ENCODE data around the gene PPFIA4. TPM values are rescaled to one million over a fixed set of nuclear protein-coding genes. Genes with fewer than 3 reads are reported as not detected.

PPFIA4 gene
- total RNA-seq, 1 donor from 2014 or later: 4.9 TPM

DNA sequence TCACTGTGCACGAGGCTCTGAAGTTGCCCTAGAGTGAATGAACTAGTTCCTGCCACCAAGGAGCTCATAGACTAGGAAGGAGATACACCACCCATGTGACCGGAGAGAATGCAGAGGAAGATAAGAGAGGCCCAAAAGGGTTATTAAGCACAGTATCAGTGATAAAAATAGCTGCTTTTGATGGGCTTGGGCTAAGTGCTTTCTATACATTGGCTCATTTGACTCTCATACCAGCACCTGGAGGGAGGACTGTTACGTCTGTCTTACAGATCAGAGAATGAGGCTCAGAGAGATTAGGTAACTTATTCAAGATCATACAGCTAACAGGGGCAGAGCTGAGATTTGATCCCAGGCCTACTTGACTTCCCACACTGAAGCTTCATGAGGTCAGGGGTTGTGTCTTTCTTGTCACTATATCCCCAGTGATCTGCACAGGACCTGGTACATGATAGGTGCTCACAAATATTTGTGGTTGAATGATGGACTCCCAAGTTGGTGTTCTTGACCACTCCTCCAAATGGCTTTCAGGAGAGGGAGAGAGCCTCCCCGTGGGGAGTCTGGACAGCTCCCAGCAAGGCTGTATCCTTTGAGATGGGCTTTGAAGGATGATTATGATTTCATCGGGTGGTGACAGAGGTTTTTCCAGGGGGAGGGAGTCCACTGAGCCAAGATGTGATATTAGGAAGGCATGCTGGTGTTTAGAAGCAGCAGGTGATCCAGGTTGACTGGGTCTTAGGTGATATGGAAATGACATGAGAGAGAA is 14.4 kb downstream of the PPFIA4 start:
- TF ChIP-seq, protein P1, sequence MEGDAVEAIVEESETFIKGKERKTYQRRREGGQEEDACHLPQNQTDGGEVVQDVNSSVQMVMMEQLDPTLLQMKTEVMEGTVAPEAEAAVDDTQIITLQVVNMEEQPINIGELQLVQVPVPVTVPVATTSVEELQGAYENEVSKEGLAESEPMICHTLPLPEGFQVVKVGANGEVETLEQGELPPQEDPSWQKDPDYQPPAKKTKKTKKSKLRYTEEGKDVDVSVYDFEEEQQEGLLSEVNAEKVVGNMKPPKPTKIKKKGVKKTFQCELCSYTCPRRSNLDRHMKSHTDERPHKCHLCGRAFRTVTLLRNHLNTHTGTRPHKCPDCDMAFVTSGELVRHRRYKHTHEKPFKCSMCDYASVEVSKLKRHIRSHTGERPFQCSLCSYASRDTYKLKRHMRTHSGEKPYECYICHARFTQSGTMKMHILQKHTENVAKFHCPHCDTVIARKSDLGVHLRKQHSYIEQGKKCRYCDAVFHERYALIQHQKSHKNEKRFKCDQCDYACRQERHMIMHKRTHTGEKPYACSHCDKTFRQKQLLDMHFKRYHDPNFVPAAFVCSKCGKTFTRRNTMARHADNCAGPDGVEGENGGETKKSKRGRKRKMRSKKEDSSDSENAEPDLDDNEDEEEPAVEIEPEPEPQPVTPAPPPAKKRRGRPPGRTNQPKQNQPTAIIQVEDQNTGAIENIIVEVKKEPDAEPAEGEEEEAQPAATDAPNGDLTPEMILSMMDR (conservative IDR thresholded peaks at IDR 0.05): no peak
- Mint-ChIP-seq H3K9me3 (no peaks in the 10 kb centered on the region), H3K4me3 (no peak overlapping the region), H3K27ac (no peak overlapping the region), H3K27me3 (peaks cover 34% of the 10 kb centered on the region), H3K4me1 (ENCODE audit: unreplicated experiment) (peaks cover 26% of the 10 kb centered on the region), H3K36me3 (no peaks in the 10 kb centered on the region)
- no peak for DNase-seq (ENCODE audit: extremely low spot score, unreplicated experiment)

DNA sequence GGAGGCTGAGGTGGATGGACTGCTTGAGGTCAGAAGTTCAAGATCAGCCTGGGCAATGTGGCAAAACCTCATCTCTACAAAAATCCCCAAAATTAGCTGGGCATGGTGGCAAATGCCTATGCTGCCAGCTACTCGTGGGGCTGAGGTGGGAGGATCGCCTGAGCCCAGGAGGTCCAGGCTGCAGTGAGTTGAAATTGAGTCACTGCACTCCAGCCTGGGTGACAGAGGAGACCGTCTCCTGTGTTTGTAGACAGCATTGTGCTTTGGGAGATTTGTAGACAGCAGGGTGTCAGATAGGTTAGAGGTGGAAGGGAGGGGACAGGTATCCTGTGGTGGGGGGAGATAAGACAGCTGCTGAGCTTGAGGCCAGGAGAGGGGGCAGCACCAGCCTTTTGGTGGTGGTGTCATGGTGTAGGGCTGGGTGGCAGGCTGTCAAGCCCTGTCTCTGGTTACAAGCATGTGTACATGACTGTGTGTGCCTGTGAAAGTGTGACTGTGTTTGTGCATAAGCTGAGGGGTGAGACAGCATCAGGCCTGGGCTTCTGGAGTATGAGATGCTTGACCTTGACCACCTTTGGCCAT is 15.2 kb downstream of the PPFIA4 start:
- H3K27me3 Mint-ChIP-seq: peaks cover 32% of the 10 kb centered on the region
- DNase-seq (ENCODE audit: extremely low spot score, unreplicated experiment): no peak
- H3K4me1 Mint-ChIP-seq (ENCODE audit: unreplicated experiment): peaks cover 26% of the 10 kb centered on the region
- H3K4me3 Mint-ChIP-seq: no peak overlapping the region
- H3K36me3 Mint-ChIP-seq: no peaks in the 10 kb centered on the region
- TF ChIP-seq, protein P1 (conservative IDR thresholded peaks at IDR 0.05): no peak
- H3K27ac Mint-ChIP-seq: no peak overlapping the region
- no peaks in the 10 kb centered on the region for H3K9me3 Mint-ChIP-seq

DNA sequence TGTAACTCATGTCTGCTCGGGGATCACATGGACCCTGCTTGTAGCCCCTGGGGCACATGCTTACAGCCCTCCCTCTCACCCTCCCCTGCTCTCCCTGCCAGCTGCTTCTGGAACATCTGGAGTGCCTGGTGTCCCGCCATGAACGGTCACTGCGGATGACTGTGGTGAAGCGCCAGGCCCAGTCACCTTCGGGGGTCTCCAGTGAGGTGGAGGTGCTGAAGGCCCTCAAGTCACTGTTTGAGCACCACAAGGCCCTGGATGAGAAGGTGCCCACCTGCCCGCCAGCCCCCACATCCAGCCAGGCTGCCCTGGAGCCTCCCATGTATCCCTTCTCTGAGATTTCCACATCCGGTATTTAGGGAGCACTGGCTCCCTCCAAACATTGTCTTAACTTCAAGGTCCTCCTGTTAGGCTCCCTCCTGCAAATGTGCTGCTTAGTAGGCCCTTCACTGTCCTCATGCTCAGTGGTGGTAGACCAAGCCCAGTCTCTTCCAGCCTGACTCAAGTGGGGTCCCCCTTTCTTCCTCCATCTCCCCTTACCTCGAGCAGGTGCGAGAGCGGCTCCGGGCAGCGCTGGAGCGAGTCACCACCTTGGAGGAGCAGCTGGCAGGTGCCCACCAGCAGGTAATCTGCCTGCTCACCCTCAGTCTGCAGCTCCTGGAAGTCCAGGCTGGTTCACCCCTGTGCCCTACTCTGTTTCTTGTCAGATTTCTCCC is 17.7 kb downstream of the PPFIA4 start:
- peaks cover 43% of the 10 kb centered on the region for H3K4me1 Mint-ChIP-seq (ENCODE audit: unreplicated experiment)

DNA sequence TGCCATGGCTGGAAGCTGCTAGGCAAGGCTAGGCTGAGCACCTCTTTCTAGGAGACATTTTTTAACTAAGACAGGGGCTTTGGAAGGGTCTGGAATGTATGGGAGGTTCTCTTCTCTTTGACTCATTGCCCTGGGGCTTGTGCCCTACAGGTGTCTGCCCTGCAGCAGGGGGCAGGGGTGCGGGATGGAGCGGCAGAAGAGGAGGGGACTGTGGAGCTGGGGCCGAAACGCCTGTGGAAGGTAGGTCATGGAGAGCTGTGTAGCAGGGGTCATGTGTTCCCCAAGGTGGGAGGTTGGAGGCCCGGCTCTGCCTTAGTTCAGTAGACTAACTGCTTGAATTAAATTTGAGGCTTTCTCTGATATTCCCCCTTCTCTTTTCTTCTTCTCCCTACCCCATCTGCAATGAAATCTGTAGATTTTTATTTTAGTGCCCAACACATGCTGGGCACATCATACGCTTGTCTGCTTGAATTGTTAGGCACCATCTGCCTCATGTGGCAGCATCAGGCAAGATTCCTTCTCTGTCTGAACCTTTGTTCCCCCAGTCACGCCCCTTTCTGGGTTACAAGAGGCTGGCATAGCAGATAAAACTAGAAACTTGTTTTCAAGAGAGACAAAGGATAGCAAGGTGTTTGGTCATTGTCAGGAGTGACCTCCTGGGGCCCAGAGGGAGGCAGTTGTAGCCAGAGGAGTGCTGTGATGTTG is 18.4 kb downstream of the PPFIA4 start:
- DNase-seq (ENCODE audit: extremely low spot score, unreplicated experiment): no peak
- TF ChIP-seq, protein P1 (conservative IDR thresholded peaks at IDR 0.05): no peak
- H3K4me1 Mint-ChIP-seq (ENCODE audit: unreplicated experiment): peaks cover 38% of the 10 kb centered on the region
- H3K9me3 Mint-ChIP-seq: no peaks in the 10 kb centered on the region
- no peak overlapping the region for H3K4me3 Mint-ChIP-seq
- H3K27ac Mint-ChIP-seq: no peak overlapping the region
- H3K36me3 Mint-ChIP-seq: no peaks in the 10 kb centered on the region
- peaks cover 31% of the 10 kb centered on the region for H3K27me3 Mint-ChIP-seq

More for the DNA sequence above, 17.7 kb downstream of the PPFIA4 start:
- H3K9me3 Mint-ChIP-seq: no peaks in the 10 kb centered on the region
- peaks cover 36% of the 10 kb centered on the region for H3K27me3 Mint-ChIP-seq
- no peaks in the 10 kb centered on the region for H3K36me3 Mint-ChIP-seq
- no peak overlapping the region for H3K27ac Mint-ChIP-seq
- TF ChIP-seq, protein P1 (conservative IDR thresholded peaks at IDR 0.05): no peak
- H3K4me3 Mint-ChIP-seq: no peak overlapping the region
- no peak for DNase-seq (ENCODE audit: extremely low spot score, unreplicated experiment)

DNA sequence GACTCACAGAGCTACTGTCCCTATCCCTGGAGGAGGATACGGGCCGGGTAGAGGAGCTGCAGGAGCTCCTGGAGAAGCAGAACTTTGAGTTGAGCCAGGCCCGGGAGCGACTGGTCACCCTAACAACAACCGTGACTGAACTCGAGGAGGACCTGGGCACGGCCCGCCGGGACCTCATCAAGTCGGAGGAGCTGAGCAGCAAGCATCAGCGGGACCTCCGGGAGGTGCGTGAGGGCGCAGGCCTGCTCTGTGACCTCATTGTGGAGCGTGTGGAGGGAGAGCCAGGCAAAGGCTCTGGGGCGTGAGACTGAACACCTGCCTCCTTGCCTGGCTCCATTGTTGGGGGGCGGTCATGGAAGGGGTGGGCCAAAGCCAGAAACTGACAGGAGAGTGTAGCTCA is 19.0 kb downstream of the PPFIA4 start:
- Mint-ChIP-seq H3K4me1 (ENCODE audit: unreplicated experiment) (peaks cover 36% of the 10 kb centered on the region), H3K27ac (no peak overlapping the region)

More for the DNA sequence above, 19.0 kb downstream of the PPFIA4 start:
- no peaks in the 10 kb centered on the region for H3K9me3 Mint-ChIP-seq
- TF ChIP-seq, protein P1 (conservative IDR thresholded peaks at IDR 0.05): no peak
- peaks cover 32% of the 10 kb centered on the region for H3K27me3 Mint-ChIP-seq
- DNase-seq (ENCODE audit: extremely low spot score, unreplicated experiment): no peak
- no peak overlapping the region for H3K4me3 Mint-ChIP-seq
- H3K36me3 Mint-ChIP-seq: no peaks in the 10 kb centered on the region
